Cardiac muscle cell (in vitro differentiated cells and primary cell): Measurements from ENCODE around the gene IL3. TPM values are rescaled to one million over a fixed set of nuclear protein-coding genes. Genes with fewer than 3 reads are reported as not detected.

Experiments
- DNase-seq, 2 donors: peaks; one replicate each; pipeline versions ENCODE4 v3.0.0 to v3.0.0-alpha.2; 2010 to 2017; ENCODE audit warnings: low read depth in 1 of 2, low spot score in 1 of 2
- H3K27ac ChIP-seq: fragments of 200-600 bp; sonication (generic); 2 replicates; pipeline ENCODE4 v1.5.1; 2016
- H3K27me3 ChIP-seq: fragments of 200-600 bp; sonication (generic); 2 replicates; pipeline ENCODE4 v1.6.0; 2016; ENCODE audit warnings: control low read depth
- H3K36me3 ChIP-seq: fragments of 200-600 bp; sonication (generic); 2 replicates; pipeline ENCODE4 v1.5.1; 2016; ENCODE audit warnings: control low read depth
- H3K4me1 ChIP-seq: fragments of 200-600 bp; sonication (generic); 2 replicates; pipeline ENCODE4 v1.8.1; 2017; ENCODE audit warnings: low read depth, mild to moderate bottlenecking, mixed run types
- H3K4me3 ChIP-seq: fragments of 200-600 bp; sonication (generic); 2 replicates; pipeline ENCODE4 v1.5.1; 2016; ENCODE audit warnings: mild to moderate bottlenecking
- H3K9me3 ChIP-seq: fragments of 200-600 bp; sonication (generic); 2 replicates; pipeline ENCODE4 v1.5.1; 2017; ENCODE audit warnings: low read depth, mild to moderate bottlenecking, control low read depth
- CTCF ChIP-seq: IDR thresholded peaks from 2 replicates; pipeline ENCODE4 v1.5.1; 2012; ENCODE audit warnings: low read depth, mild to moderate bottlenecking, low read length
- polyA plus RNA-seq: library from polyadenylated mRNA; unstranded; fragments of >200 nt; fragmentation: Nextera tagmentation; extraction: Ambion mirVana; gene quantifications from 2 replicates; pipeline ENCODE4 v1.2.1, GENCODE V29; 2016
- total RNA-seq: library from RNA; depleted of rRNA; stranded (reverse); fragments of >200 nt; gene quantifications from 2 replicates; pipeline ENCODE4 v1.2.3, GENCODE V29; 2016

The IL3 gene
- total and polyA plus RNA-seq, 2 experiments from 2014 or later, result not detected

- Histone ChIP-seq H3K4me3 (no peak overlapping the region), H3K4me1 (no peaks in the 10 kb centered on the region), H3K27ac (no peak overlapping the region), H3K9me3 (no peaks in the 10 kb centered on the region), H3K36me3 (no peaks in the 10 kb centered on the region), H3K27me3 (peaks cover 61% of the 10 kb centered on the region)
- DNase-seq, result no peak
- TF ChIP-seq CTCF, result no peak
Measured at GRCh38 chr5:132013711-132014110, 46.7 kb upstream of the IL3 start.

DNA sequence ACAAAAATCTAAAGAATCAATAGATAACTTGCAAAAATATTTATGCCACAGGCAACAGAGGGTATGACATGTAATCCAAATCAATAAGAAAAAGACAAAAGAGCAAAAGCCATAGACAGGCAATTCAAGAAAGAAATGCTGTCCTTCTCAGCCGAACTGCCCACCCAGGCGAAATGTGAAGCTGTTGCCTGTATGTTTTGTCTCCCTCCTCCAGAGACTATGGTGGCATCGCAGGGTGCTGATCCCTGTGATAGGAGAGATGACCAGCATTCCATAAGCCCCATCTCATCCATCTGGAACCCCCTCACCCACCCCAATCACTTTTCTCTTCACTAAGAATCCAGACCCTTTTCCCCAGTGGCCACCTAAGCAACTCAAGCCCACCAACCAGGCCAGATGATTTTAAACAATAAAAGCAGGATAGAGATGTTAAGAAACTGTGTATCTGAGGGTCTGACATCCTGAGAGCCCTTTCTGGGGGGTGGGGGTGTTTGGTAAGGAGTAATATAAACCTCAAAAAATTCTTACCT lies 43.7 kb upstream of the IL3 start:
- Histone ChIP-seq H3K4me1 (no peaks in the 10 kb centered on the region), H3K9me3 (no peaks in the 10 kb centered on the region), H3K4me3 (no peak overlapping the region), H3K36me3 (no peaks in the 10 kb centered on the region), H3K27ac (no peak overlapping the region), H3K27me3 (peaks cover 33% of the 10 kb centered on the region)
- no peak for DNase-seq
- no peak for TF ChIP-seq CTCF

- DNase-seq, result no peak
- Histone ChIP-seq H3K27me3 (peaks cover 28% of the 10 kb centered on the region), H3K36me3 (no peaks in the 10 kb centered on the region), H3K9me3 (no peaks in the 10 kb centered on the region), H3K27ac (no peak overlapping the region), H3K4me3 (no peak overlapping the region), H3K4me1 (no peaks in the 10 kb centered on the region)
- no peak for TF ChIP-seq CTCF
Measured at GRCh38 chr5:132017316-132017715, 43.1 kb upstream of the IL3 start.

DNA sequence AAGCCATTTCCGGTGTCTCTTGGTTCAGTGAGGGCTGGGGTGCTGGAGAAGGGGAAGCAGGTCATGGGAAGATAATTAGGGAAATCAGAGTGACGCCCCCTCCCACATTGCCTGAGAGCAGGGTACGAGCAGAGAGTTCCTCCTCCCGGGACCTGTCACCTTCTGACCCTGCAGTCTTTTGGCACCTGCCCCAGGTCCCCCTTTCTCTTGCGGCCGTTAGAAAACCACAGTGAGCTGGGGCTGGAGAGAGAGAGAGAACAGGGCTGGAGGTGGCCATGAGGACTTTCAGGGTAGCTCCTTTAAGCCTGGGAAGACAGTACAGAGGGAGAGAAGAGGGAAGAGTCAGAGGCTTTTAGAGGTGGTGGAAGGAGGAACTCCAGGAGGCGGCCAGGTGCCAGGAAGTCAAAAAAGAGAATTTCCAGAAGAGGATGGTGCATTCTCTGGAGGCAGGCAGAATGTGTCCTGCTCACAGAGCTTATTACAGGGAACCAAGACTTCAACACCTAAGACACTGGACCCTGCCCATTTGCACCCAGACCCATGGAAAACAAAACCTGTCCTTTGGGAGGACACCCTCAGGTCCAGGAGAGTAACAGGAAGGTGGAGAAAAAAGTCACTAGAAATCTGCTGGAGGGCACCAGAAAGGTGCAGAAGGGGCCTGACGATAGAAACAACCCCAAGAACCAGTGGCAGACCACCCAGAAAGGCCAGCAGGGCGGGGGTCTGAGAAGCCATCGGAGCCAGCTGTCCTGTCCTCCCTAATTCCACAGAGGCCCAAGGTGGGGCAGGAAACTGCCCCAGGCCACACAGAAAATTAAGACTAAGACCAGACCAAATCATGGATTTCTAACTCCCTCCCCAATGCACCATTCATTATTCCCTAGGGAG lies 42.5 kb upstream of the IL3 start:
- H3K36me3 ChIP-seq, result no peaks in the 10 kb centered on the region
- H3K9me3 ChIP-seq, result no peaks in the 10 kb centered on the region
- peaks cover 26% of the 10 kb centered on the region for H3K27me3 ChIP-seq
- H3K27ac ChIP-seq, result no peak overlapping the region
- no peaks in the 10 kb centered on the region for H3K4me1 ChIP-seq
- TF ChIP-seq CTCF, result no peak
- no peak for DNase-seq
- no peak overlapping the region for H3K4me3 ChIP-seq

DNA sequence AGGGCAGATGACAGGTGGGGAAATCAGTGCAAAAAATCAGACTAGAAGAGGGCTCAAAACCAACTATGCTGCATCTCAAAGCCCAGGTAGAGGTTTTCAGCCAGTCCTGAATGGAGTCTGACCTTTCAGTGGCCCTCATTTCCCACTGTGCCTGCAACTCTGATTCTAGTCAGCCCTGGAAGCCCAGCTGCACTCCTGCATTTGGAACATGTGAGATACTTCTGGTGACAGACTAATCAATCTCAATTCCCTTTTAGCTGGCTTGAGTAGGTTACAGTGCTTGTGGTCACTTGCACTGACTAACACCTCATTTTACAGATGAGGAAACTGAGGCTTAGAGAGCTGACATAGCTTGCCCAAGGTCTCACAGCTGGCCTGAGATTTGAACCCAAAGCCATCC lies 41.1 kb upstream of the IL3 start:
- Histone ChIP-seq H3K27me3 (peaks cover 24% of the 10 kb centered on the region), H3K4me3 (no peak overlapping the region), H3K4me1 (no peaks in the 10 kb centered on the region), H3K36me3 (no peaks in the 10 kb centered on the region), H3K27ac (no peak overlapping the region), H3K9me3 (no peaks in the 10 kb centered on the region)
- TF ChIP-seq CTCF, result no peak
- no peak for DNase-seq
